Measurements from ENCODE around the gene NANS. TPM values are rescaled to one million over a fixed set of nuclear protein-coding genes. Genes with fewer than 3 reads are reported as not detected.
"Not testable (repeated sequence)": the region's sequence is repeated elsewhere in the genome, so short reads cannot be mapped to it uniquely, and the experiment has no call there.

The NANS gene
- total RNA-seq, 1 experiment from 2014 or later = 48.9 TPM

GRCh38 chr9:98108531-98109031 lies 52.0 kb downstream of the NANS start:
- CTCF ChIA-PET = no interaction called here
- peaks cover 0 to 18% of the 10 kb centered on the region in 2 experiments; a peak in 3 of 4 replicates for H3K36me3 ChIP-seq (ENCODE audit: control insufficient read depth in 1 of 2, insufficient read depth in 2 of 2, low read length in 2 of 2)

GRCh38 chr9:98109052-98109451 lies 52.5 kb downstream of the NANS start:
- H3K4me3 ChIP-seq (replicated peaks in 1 of 2; ENCODE audit: low read depth in 1 of 2, low read length in 2 of 2) = no peak overlapping the region
- intact Hi-C loops (cut with micrococcal nuclease) = no loop called here
- no peak overlapping the region for H3K9ac ChIP-seq (ENCODE audit: low read length)
- no peak overlapping the region for H3K4me2 ChIP-seq (ENCODE audit: low read length)
- H2AFZ ChIP-seq (ENCODE audit: low read depth, low read length, poor library complexity, severe bottlenecking) = no peak overlapping the region
- H3K36me3 ChIP-seq (ENCODE audit: control insufficient read depth in 1 of 2, insufficient read depth in 2 of 2, low read length in 2 of 2) = peaks cover 0 to 18% of the 10 kb centered on the region in 2 experiments; a peak in 3 of 4 replicates
- ChIA-PET RAD21 (ENCODE audit: low non-redundant PET in 1 of 2, low total read pairs in 2 of 2, uncharacterized antibody in 2 of 2, unreplicated experiment in 2 of 2) (no interaction called here), POLR2A (no interaction called here), CTCF (no interaction called here)
- TF ChIP-seq CTCF (IDR thresholded peaks at IDR 0.05 in 2 of 3, conservative IDR thresholded peaks at IDR 0.05 in 1 of 3; ENCODE audit: borderline replicate concordance in 1 of 3, insufficient read depth in 1 of 3, low read depth in 2 of 3, low read length in 2 of 3) = no peak
- no peak for TF ChIP-seq FOSL1 (IDR thresholded peaks at IDR 0.05; ENCODE audit: low read depth)
- TF ChIP-seq YY1 (IDR thresholded peaks at IDR 0.05; ENCODE audit: extremely low read depth, insufficient replicate concordance, low read depth, low read length) = no peak
- no peak for TF ChIP-seq POLR2AphosphoS5 (IDR thresholded peaks at IDR 0.05; ENCODE audit: low read depth, low read length)
- TF ChIP-seq RAD21 (IDR thresholded peaks at IDR 0.05; ENCODE audit: low read depth) = no peak
- no peak for TF ChIP-seq ZNF274 (IDR thresholded peaks at IDR 0.05; ENCODE audit: low read depth, low read length)
- H3K27ac ChIP-seq (ENCODE audit: low read depth, low read length) = no peak overlapping the region
- H3K9me2 ChIP-seq (ENCODE audit: insufficient read depth) = no peaks in the 10 kb centered on the region
- H3K79me2 ChIP-seq (ENCODE audit: insufficient read depth, low read length) = no peaks in the 10 kb centered on the region; the same call in 1 of the 2 replicates
- H3K27me3 ChIP-seq (ENCODE audit: insufficient read depth, low read length) = no peaks in the 10 kb centered on the region
- H4K20me1 ChIP-seq (ENCODE audit: insufficient read depth) = no peaks in the 10 kb centered on the region
- DNase-seq (ENCODE audit: low read depth, low spot score) (no peak), ATAC-seq (no peak)
- H3K9me3 ChIP-seq (ENCODE audit: control insufficient read depth in 1 of 2, insufficient read depth in 1 of 2, low read depth in 1 of 2, low read length in 2 of 2) = peaks cover 0 to 5% of the 10 kb centered on the region in 2 experiments; a peak in 1 of 4 replicates
- no peaks in the 10 kb centered on the region for H3K4me1 ChIP-seq (ENCODE audit: control insufficient read depth in 1 of 2, insufficient read depth in 2 of 2, low read length in 2 of 2)
- no TSS peak for BruUV-seq (replicated peaks)

More at GRCh38 chr9:98108531-98109031, 52.0 kb downstream of the NANS start:
- ATAC-seq (no peak), DNase-seq (ENCODE audit: low read depth, low spot score) (no peak)
- Histone ChIP-seq H3K9me3 (ENCODE audit: control insufficient read depth in 1 of 2, insufficient read depth in 1 of 2, low read depth in 1 of 2, low read length in 2 of 2) (peaks cover 0 to 5% of the 10 kb centered on the region in 2 experiments; a peak in 1 of 4 replicates), H3K27ac (ENCODE audit: low read depth, low read length) (no peak overlapping the region), H3K79me2 (ENCODE audit: insufficient read depth, low read length) (no peaks in the 10 kb centered on the region; the same call in 1 of the 2 replicates), H2AFZ (ENCODE audit: low read depth, low read length, poor library complexity, severe bottlenecking) (no peak overlapping the region), H3K4me2 (ENCODE audit: low read length) (no peak overlapping the region), H3K9ac (ENCODE audit: low read length) (no peak overlapping the region), H3K27me3 (ENCODE audit: insufficient read depth, low read length) (no peaks in the 10 kb centered on the region), H4K20me1 (ENCODE audit: insufficient read depth) (no peaks in the 10 kb centered on the region), H3K9me2 (ENCODE audit: insufficient read depth) (no peaks in the 10 kb centered on the region), H3K4me1 (ENCODE audit: control insufficient read depth in 1 of 2, insufficient read depth in 2 of 2, low read length in 2 of 2) (no peaks in the 10 kb centered on the region), H3K4me3 (replicated peaks in 1 of 2; ENCODE audit: low read depth in 1 of 2, low read length in 2 of 2) (no peak overlapping the region)
- ChIA-PET POLR2A (interaction anchor here (1.1 kb wide), 1 partner anchor 11 kb away, joined by 3 read pairs; the partner anchor contains the start of gene TRIM14), RAD21 (ENCODE audit: low non-redundant PET in 1 of 2, low total read pairs in 2 of 2, uncharacterized antibody in 2 of 2, unreplicated experiment in 2 of 2) (no interaction called here)
- no TSS peak for BruUV-seq (replicated peaks)
- TF ChIP-seq ELF1 (IDR thresholded peaks at IDR 0.05; ENCODE audit: borderline replicate concordance, low read depth) = no peak
- TF ChIP-seq EGR1 (IDR thresholded peaks at IDR 0.05; ENCODE audit: low read depth) = no peak
- no peak for TF ChIP-seq SIN3A (IDR thresholded peaks at IDR 0.05; ENCODE audit: low read depth)
- no peak for TF ChIP-seq YY1 (IDR thresholded peaks at IDR 0.05; ENCODE audit: extremely low read depth, insufficient replicate concordance, low read depth, low read length)
- TF ChIP-seq POLR2AphosphoS5 (IDR thresholded peaks at IDR 0.05; ENCODE audit: low read depth, low read length) = no peak
- no peak for TF ChIP-seq FOSL1 (IDR thresholded peaks at IDR 0.05; ENCODE audit: low read depth)
- intact Hi-C loops (cut with micrococcal nuclease) = no loop called here

GRCh38 chr9:98117097-98117496 lies 60.6 kb downstream of the NANS start:
- H3K4me1 ChIP-seq (ENCODE audit: control insufficient read depth in 1 of 2, insufficient read depth in 2 of 2, low read length in 2 of 2) = peaks cover 8 to 33% of the 10 kb centered on the region in 2 experiments; a peak in 3 of 4 replicates
- H3K27ac ChIP-seq (ENCODE audit: low read depth, low read length); RAD21 ChIA-PET (ENCODE audit: low non-redundant PET in 1 of 2, low total read pairs in 2 of 2, uncharacterized antibody in 2 of 2, unreplicated experiment in 2 of 2); CTCF ChIA-PET; intact Hi-C loops (cut with micrococcal nuclease); H2AFZ ChIP-seq (ENCODE audit: low read depth, low read length, poor library complexity, severe bottlenecking); ATAC-seq; H3K9me3 ChIP-seq (ENCODE audit: control insufficient read depth in 1 of 2, insufficient read depth in 1 of 2, low read depth in 1 of 2, low read length in 2 of 2); H3K9ac ChIP-seq (ENCODE audit: low read length); H4K20me1 ChIP-seq (ENCODE audit: insufficient read depth); H3K79me2 ChIP-seq (ENCODE audit: insufficient read depth, low read length); H3K9me2 ChIP-seq (ENCODE audit: insufficient read depth); POLR2A ChIA-PET; DNase-seq (ENCODE audit: low read depth, low spot score); H3K4me3 ChIP-seq (replicated peaks in 1 of 2; ENCODE audit: low read depth in 1 of 2, low read length in 2 of 2); H3K27me3 ChIP-seq (ENCODE audit: insufficient read depth, low read length); BruUV-seq (replicated peaks); H3K4me2 ChIP-seq (ENCODE audit: low read length); H3K36me3 ChIP-seq (ENCODE audit: control insufficient read depth in 1 of 2, insufficient read depth in 2 of 2, low read length in 2 of 2): not testable (repeated sequence)

Measured in HCT116 (cell line).